DND-41 (cell line): Measurements from ENCODE around the gene ANKLE1.
A peak's percentile ranks its signal among the peaks of the same experiment; 100 is the strongest.
"Not testable (repeated sequence)": the region's sequence is repeated elsewhere in the genome, so short reads cannot be mapped to it uniquely, and the experiment has no call there.

Experiments used
- ATAC-seq: fragments of 200-7000 bp; cut with Tn5 transposase; 3 replicates; pipeline ENCODE4 v1.9.1; 2021; ENCODE audit warnings: low read depth; ENCODE audit not compliant: insufficient read depth
- DNase-seq: peaks from one replicate; pipeline ENCODE4 v3.0.0-alpha.2; 2020
- H2AFZ ChIP-seq: 2 replicates; pipeline ENCODE4 v1.6.0; 2012; ENCODE audit warnings: low read depth, low read length
- H3K27ac ChIP-seq: 2 replicates; pipeline ENCODE4 v1.5.1; 2012; ENCODE audit warnings: low read length, inconsistent platforms
- H3K27me3 ChIP-seq: fragments of 200-600 bp; sonication (generic); 2 replicates; pipeline ENCODE4 v1.6.0; 2012; ENCODE audit warnings: low read length, mild to moderate bottlenecking, inconsistent platforms; ENCODE audit not compliant: insufficient read depth, poor library complexity
- H3K36me3 ChIP-seq: 2 replicates; pipeline ENCODE4 v1.5.1; 2012; ENCODE audit warnings: low read length, inconsistent platforms; ENCODE audit not compliant: insufficient read depth
- H3K4me1 ChIP-seq: 2 replicates; pipeline ENCODE4 v1.5.1; 2012; ENCODE audit warnings: mild to moderate bottlenecking, low read length; ENCODE audit not compliant: insufficient read depth
- H3K4me2 ChIP-seq: 2 replicates; pipeline ENCODE4 v1.6.0; 2012; ENCODE audit warnings: mild to moderate bottlenecking, moderate library complexity, low read length, inconsistent platforms; ENCODE audit not compliant: insufficient read depth
- H3K4me3 ChIP-seq, 2 experiments: fragments of 200-600 bp in 1 of 2; shearing (Covaris generic) in 1 of 2; 2 replicates each; pipeline ENCODE4 v1.5.1; 2012 to 2016; ENCODE audit warnings: inconsistent platforms in 2 of 2, low read length in 2 of 2, mild to moderate bottlenecking in 2 of 2, low read depth in 1 of 2, moderate library complexity in 1 of 2
- H3K79me2 ChIP-seq: 2 replicates; pipeline ENCODE4 v1.6.0; 2012; ENCODE audit warnings: low read length, inconsistent platforms; ENCODE audit not compliant: insufficient read depth
- H3K9ac ChIP-seq: 2 replicates; pipeline ENCODE4 v1.6.0; 2012; ENCODE audit warnings: low read depth, mild to moderate bottlenecking, inconsistent platforms, low read length, moderate library complexity
- H3K9me3 ChIP-seq: 2 replicates; pipeline ENCODE4 v1.5.1; 2012; ENCODE audit warnings: low read length, moderate library complexity, mild to moderate bottlenecking, inconsistent platforms; ENCODE audit not compliant: insufficient read depth, severe bottlenecking
- H4K20me1 ChIP-seq: 2 replicates; pipeline ENCODE4 v1.6.0; 2012; ENCODE audit warnings: low read length; ENCODE audit not compliant: insufficient read depth
- CTCF ChIP-seq: IDR thresholded peaks from 2 replicates; pipeline ENCODE4 v1.5.1; 2012; ENCODE audit warnings: borderline replicate concordance, low read length, moderate library complexity, mild to moderate bottlenecking; ENCODE audit not compliant: poor library complexity, severe bottlenecking; ENCODE audit errors: extremely low read depth
- EZH2 ChIP-seq: IDR thresholded peaks from 3 replicates; pipeline ENCODE4 v1.6.1; 2012; ENCODE audit warnings: borderline replicate concordance, low read depth, mild to moderate bottlenecking, moderate library complexity, low read length, inconsistent platforms; ENCODE audit not compliant: severe bottlenecking

The ANKLE1 gene

GRCh38 chr19:17292301-17293074 is 10.8 kb downstream of the ANKLE1 start:
- Histone ChIP-seq H3K27ac (peak overlapping the region; percentile 79), H3K36me3 (0 out of 2 replicates have a peak, but pooled peaks cover 3% of the 10 kb centered on the region), H3K79me2 (peaks cover 9% of the 10 kb centered on the region; the same call in 1 of the 2 replicates), H3K4me1 (peaks cover 28% of the 10 kb centered on the region), H3K9ac (peak overlapping the region; percentile 73), H3K4me2 (peak overlapping the region; percentile 99), H4K20me1 (no peaks in the 10 kb centered on the region; the same call in 1 of the 2 replicates), H2AFZ (peak overlapping the region; percentile 99), H3K9me3 (no peaks in the 10 kb centered on the region), H3K27me3 (no peaks in the 10 kb centered on the region), H3K4me3 (peak overlapping the region; percentile 39 to 94; a peak in 3 of 4 replicates)
- DNase-seq (peak; percentile 86), ATAC-seq (peak; percentile 95)
- TF ChIP-seq EZH2: no peak
- peak; percentile 94 for TF ChIP-seq CTCF

GRCh38 chr19:17293605-17294004 is 11.9 kb downstream of the ANKLE1 start:
- no peak for TF ChIP-seq CTCF
- no peak for TF ChIP-seq EZH2
- H4K20me1 ChIP-seq: no peaks in the 10 kb centered on the region; the same call in 1 of the 2 replicates
- DNase-seq (no peak), ATAC-seq (no peak)
- H2AFZ ChIP-seq: no peak overlapping the region
- H3K4me3 ChIP-seq: no peak overlapping the region
- H3K4me2 ChIP-seq: peak overlapping the region; percentile 99
- H3K79me2 ChIP-seq: peaks cover 9% of the 10 kb centered on the region; the same call in 1 of the 2 replicates
- H3K9ac ChIP-seq: peak overlapping the region; percentile 30; the same call in 1 of the 2 replicates
- H3K27me3 ChIP-seq: no peaks in the 10 kb centered on the region
- H3K4me1 ChIP-seq: peaks cover 28% of the 10 kb centered on the region
- peaks cover 3% of the 10 kb centered on the region for H3K9me3 ChIP-seq
- H3K27ac ChIP-seq: no peak overlapping the region
- H3K36me3 ChIP-seq: peaks cover 7% of the 10 kb centered on the region; the same call in 1 of the 2 replicates

GRCh38 chr19:17294051-17294891 is 12.6 kb downstream of the ANKLE1 start:
- DNase-seq: peak; percentile 55
- no peak overlapping the region for H3K9ac ChIP-seq

GRCh38 chr19:17295551-17295950 is 13.8 kb downstream of the ANKLE1 start:
- not testable (repeated sequence) for H3K27ac ChIP-seq, DNase-seq, ATAC-seq, H3K9ac ChIP-seq, H3K36me3 ChIP-seq, H3K4me3 ChIP-seq, H3K27me3 ChIP-seq, H3K9me3 ChIP-seq, H3K4me2 ChIP-seq, H2AFZ ChIP-seq, H3K79me2 ChIP-seq, H4K20me1 ChIP-seq
- peaks cover 28% of the 10 kb centered on the region for H3K4me1 ChIP-seq

More at GRCh38 chr19:17294051-17294891, 12.6 kb downstream of the ANKLE1 start:
- no peak overlapping the region for H3K27ac ChIP-seq
- no peaks in the 10 kb centered on the region; the same call in 1 of the 2 replicates for H4K20me1 ChIP-seq
- H3K27me3 ChIP-seq: no peaks in the 10 kb centered on the region
- H3K4me1 ChIP-seq: peaks cover 28% of the 10 kb centered on the region
- peaks cover 7% of the 10 kb centered on the region; the same call in 1 of the 2 replicates for H3K36me3 ChIP-seq
- no peak for ATAC-seq
- peak overlapping the region; percentile 99; the same call in 1 of the 2 replicates for H3K4me2 ChIP-seq
- peaks cover 9% of the 10 kb centered on the region; the same call in 1 of the 2 replicates for H3K79me2 ChIP-seq
- no peak for TF ChIP-seq CTCF
- no peak for TF ChIP-seq EZH2
- no peak overlapping the region for H3K4me3 ChIP-seq
- H2AFZ ChIP-seq: no peak overlapping the region
- H3K9me3 ChIP-seq: peaks cover 3% of the 10 kb centered on the region
